Fibroblast of lung (primary cell): ENCODE data around the gene EPB41L5.

ENCODE experiments used
- EZH2 ChIP-seq: IDR thresholded peaks from 2 replicates; pipeline ENCODE4 v1.5.1; 2012; ENCODE audit warnings: low read length, control low read depth, mild to moderate bottlenecking; ENCODE audit errors: missing control alignments
- TF ChIP-seq, protein P1 (sequence below), 2 donors: IDR thresholded peaks in 1 of 2; conservative IDR thresholded peaks in 1 of 2; 1 replicate in 1 of 2; 2 replicates in 1 of 2; pipeline ENCODE4 v1.5.1; 2011 to 2012; ENCODE audit warnings: low read length in 2 of 2, control low read depth in 1 of 2, inconsistent platforms in 1 of 2, low read depth in 1 of 2, mild to moderate bottlenecking in 1 of 2

DNA sequence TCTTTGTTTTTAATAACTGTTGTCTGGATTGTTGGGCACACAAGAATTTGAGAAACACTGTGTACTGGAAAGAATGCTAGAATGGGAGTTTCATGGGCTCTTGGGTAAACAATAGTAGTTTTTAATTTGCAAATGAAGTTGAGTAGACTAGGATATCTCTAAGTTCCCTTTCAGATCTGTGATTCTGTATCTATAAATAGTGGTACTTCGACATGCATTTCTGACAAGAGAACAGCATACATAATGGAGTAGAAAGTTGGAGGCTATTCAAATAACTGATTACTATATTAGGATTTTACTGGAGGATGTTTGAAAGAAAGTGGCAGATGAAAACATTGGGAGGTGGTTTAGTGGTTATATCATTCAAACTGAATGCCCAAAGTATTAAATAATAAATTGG, 29.5 kb downstream of the EPB41L5 start:
- TF ChIP-seq, protein P1, sequence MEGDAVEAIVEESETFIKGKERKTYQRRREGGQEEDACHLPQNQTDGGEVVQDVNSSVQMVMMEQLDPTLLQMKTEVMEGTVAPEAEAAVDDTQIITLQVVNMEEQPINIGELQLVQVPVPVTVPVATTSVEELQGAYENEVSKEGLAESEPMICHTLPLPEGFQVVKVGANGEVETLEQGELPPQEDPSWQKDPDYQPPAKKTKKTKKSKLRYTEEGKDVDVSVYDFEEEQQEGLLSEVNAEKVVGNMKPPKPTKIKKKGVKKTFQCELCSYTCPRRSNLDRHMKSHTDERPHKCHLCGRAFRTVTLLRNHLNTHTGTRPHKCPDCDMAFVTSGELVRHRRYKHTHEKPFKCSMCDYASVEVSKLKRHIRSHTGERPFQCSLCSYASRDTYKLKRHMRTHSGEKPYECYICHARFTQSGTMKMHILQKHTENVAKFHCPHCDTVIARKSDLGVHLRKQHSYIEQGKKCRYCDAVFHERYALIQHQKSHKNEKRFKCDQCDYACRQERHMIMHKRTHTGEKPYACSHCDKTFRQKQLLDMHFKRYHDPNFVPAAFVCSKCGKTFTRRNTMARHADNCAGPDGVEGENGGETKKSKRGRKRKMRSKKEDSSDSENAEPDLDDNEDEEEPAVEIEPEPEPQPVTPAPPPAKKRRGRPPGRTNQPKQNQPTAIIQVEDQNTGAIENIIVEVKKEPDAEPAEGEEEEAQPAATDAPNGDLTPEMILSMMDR (conservative IDR thresholded peaks at IDR 0.05 in 1 of 2, IDR thresholded peaks at IDR 0.05 in 1 of 2; ENCODE audit: low read depth in 1 of 2, low read length in 2 of 2), result no peak
- no peak for TF ChIP-seq EZH2
